PC-9 (cell line): ENCODE measurements around the gene GALNT14. TPM values are rescaled to one million over a fixed set of nuclear protein-coding genes. Genes with fewer than 3 reads are reported as not detected.
A peak's percentile ranks its signal among the peaks of the same experiment; 100 is the strongest.

ENCODE experiments used
- BruUV-seq: library from RNA; stranded (reverse); fragments of 400-500 nt; replicated peaks from 2 replicates; lab custom pipeline; 2021; lab: Mats Ljungman, UMichigan
- CTCF ChIA-PET: fragments of 300-600 bp; sonication (Branson Sonifier 250); formaldehyde crosslinking; loops from one replicate; lab custom pipeline; 2022; ENCODE audit warnings: antibody characterized with exemption; lab: Charles Lee
- POLR2A ChIA-PET: fragments of 300-600 bp; sonication (Branson Sonifier 250); formaldehyde crosslinking; loops from one replicate; lab custom pipeline; 2022; ENCODE audit warnings: antibody characterized with exemption; ENCODE audit not compliant: unreplicated experiment; lab: Charles Lee
- DNase-seq, 2 experiments: peaks; one replicate each; pipeline versions ENCODE4 v3.0.0 to v3.0.0-alpha.2; 2015 to 2022; ENCODE audit warnings: mixed read lengths in 1 of 2
- H2AFZ ChIP-seq: fragments of 200-600 bp; sonication (generic); 2 replicates; pipeline ENCODE4 v1.8.1; 2017; ENCODE audit warnings: antibody characterized with exemption
- H3F3A ChIP-seq: fragments of 200-600 bp; sonication (generic); 2 replicates; pipeline ENCODE4 v1.8.1; 2017; ENCODE audit warnings: antibody characterized with exemption, mild to moderate bottlenecking, low read depth; ENCODE audit not compliant: insufficient read depth
- H3K27ac ChIP-seq: fragments of 200-600 bp; sonication (generic); 2 replicates; pipeline ENCODE4 v1.6.1; 2016; ENCODE audit warnings: mixed run types
- H3K27me3 ChIP-seq: fragments of 200-600 bp; sonication (generic); 2 replicates; pipeline ENCODE4 v1.6.1; 2016; ENCODE audit warnings: low read depth, mixed run types; ENCODE audit not compliant: insufficient read depth
- H3K36me3 ChIP-seq: fragments of 200-600 bp; sonication (generic); 2 replicates; pipeline ENCODE4 v1.6.1; 2016; ENCODE audit warnings: low read depth, mixed run types
- H3K4me1 ChIP-seq: fragments of 200-600 bp; sonication (generic); replicated peaks from 2 replicates; pipeline ENCODE4 v1.6.1; 2016; ENCODE audit warnings: mixed run types; ENCODE audit not compliant: insufficient read depth
- H3K4me2 ChIP-seq: fragments of 200-600 bp; sonication (generic); 2 replicates; pipeline ENCODE4 v1.6.1; 2017; ENCODE audit warnings: mixed run types
- H3K4me3 ChIP-seq: fragments of 200-600 bp; sonication (generic); 2 replicates; pipeline ENCODE4 v1.6.1; 2016; ENCODE audit warnings: mixed run types
- H3K79me2 ChIP-seq: fragments of 200-600 bp; sonication (generic); 2 replicates; pipeline ENCODE4 v1.6.1; 2017; ENCODE audit warnings: low read depth, mixed run types
- H3K9me2 ChIP-seq: fragments of 200-600 bp; sonication (generic); 2 replicates; pipeline ENCODE4 v1.8.1; 2017; ENCODE audit warnings: mild to moderate bottlenecking; ENCODE audit not compliant: insufficient read depth
- H3K9me3 ChIP-seq: fragments of 200-600 bp; sonication (generic); 2 replicates; pipeline ENCODE4 v1.8.1; 2016; ENCODE audit warnings: low read depth; ENCODE audit not compliant: insufficient read depth
- H4K20me1 ChIP-seq: fragments of 200-600 bp; sonication (generic); 2 replicates; pipeline ENCODE4 v1.8.1; 2017; ENCODE audit not compliant: insufficient read depth
- CTCF ChIP-seq: fragments of 200-600 bp; sonication (generic); conservative IDR thresholded peaks from 2 replicates; pipeline ENCODE4 v1.6.1; 2017; ENCODE audit warnings: mixed run types, antibody characterized with exemption, mild to moderate bottlenecking, moderate library complexity
- EZH2 ChIP-seq: fragments of 200-600 bp; sonication (generic); IDR thresholded peaks from 2 replicates; pipeline ENCODE4 v1.8.0; 2017; ENCODE audit warnings: antibody characterized with exemption, low read depth
- intact Hi-C: fragments of 100-400 bp; cut with micrococcal nuclease; formaldehyde crosslinking; loops from one replicate; pipeline ENCODE4 v1.10.0; 2022; ENCODE audit not compliant: unreplicated experiment
- total RNA-seq: library from RNA; stranded (reverse); gene quantifications from 2 replicates; pipeline ENCODE4 v1.2.3, GENCODE V29; 2021

GALNT14 gene
- total RNA-seq, 1 experiment from 2014 or later, result 3.1 TPM

GRCh38 chr2:30871440-30871839 lies 266.8 kb downstream of the GALNT14 start:
- Histone ChIP-seq H3F3A (peaks cover 15% of the 10 kb centered on the region; the same call in 1 of the 2 replicates), H2AFZ (no peak overlapping the region), H3K4me1 (peaks cover 38% of the 10 kb centered on the region), H3K36me3 (no peaks in the 10 kb centered on the region), H3K9me2 (no peaks in the 10 kb centered on the region), H4K20me1 (no peaks in the 10 kb centered on the region), H3K4me3 (no peak overlapping the region), H3K4me2 (peak overlapping the region; percentile 59), H3K27me3 (no peaks in the 10 kb centered on the region), H3K79me2 (no peaks in the 10 kb centered on the region), H3K9me3 (no peaks in the 10 kb centered on the region; the same call in 1 of the 2 replicates), H3K27ac (peak overlapping the region; percentile 55)
- CTCF ChIA-PET, result no interaction called here
- POLR2A ChIA-PET, result no interaction called here
- TF ChIP-seq EZH2 (no peak), CTCF (no peak)
- DNase-seq, result peak in 1 of 2 experiments; percentile 53
- intact Hi-C loops, result loop anchor here (10.0 kb wide), 1 partner anchor 263 kb away; the partner anchor contains the start of gene GALNT14
- BruUV-seq, result no TSS peak

GRCh38 chr2:30869988-30870387 lies 268.3 kb downstream of the GALNT14 start:
- Histone ChIP-seq H4K20me1 (no peaks in the 10 kb centered on the region), H3K27me3 (no peaks in the 10 kb centered on the region), H3K4me2 (no peak overlapping the region), H3F3A (peaks cover 15% of the 10 kb centered on the region; the same call in 1 of the 2 replicates), H3K9me2 (no peaks in the 10 kb centered on the region), H3K9me3 (no peaks in the 10 kb centered on the region; the same call in 1 of the 2 replicates), H3K4me3 (no peak overlapping the region), H2AFZ (no peak overlapping the region), H3K36me3 (no peaks in the 10 kb centered on the region), H3K4me1 (peaks cover 38% of the 10 kb centered on the region), H3K27ac (no peak overlapping the region), H3K79me2 (no peaks in the 10 kb centered on the region)
- BruUV-seq, result no TSS peak
- TF ChIP-seq EZH2 (no peak), CTCF (no peak; the same call in 1 of the 2 replicates)
- peak in 1 of 2 experiments; percentile 46 for DNase-seq
- ChIA-PET POLR2A (no interaction called here), CTCF (interaction anchor here (0.6 kb wide), 1 partner anchor 359 kb away, joined by 10 read pairs; no protein-coding TSS in a partner anchor)
- intact Hi-C loops, result loop anchor here (10.0 kb wide), 3 partner anchors 265 to 705 kb away; partner anchors contain the start of gene GALNT14

GRCh38 chr2:30867385-30867784 lies 270.9 kb downstream of the GALNT14 start:
- Histone ChIP-seq H3K27me3 (no peaks in the 10 kb centered on the region), H3K4me3 (no peak overlapping the region), H3K9me3 (no peaks in the 10 kb centered on the region), H3K27ac (no peak overlapping the region), H4K20me1 (no peaks in the 10 kb centered on the region), H3K79me2 (no peaks in the 10 kb centered on the region), H3K4me2 (no peak overlapping the region), H3K9me2 (no peaks in the 10 kb centered on the region), H3F3A (peaks cover 8% of the 10 kb centered on the region; the same call in 1 of the 2 replicates), H2AFZ (no peak overlapping the region), H3K4me1 (peaks cover 28% of the 10 kb centered on the region), H3K36me3 (no peaks in the 10 kb centered on the region)
- intact Hi-C loops, result loop anchor here (10.0 kb wide), 2 partner anchors 567 to 703 kb away; no protein-coding TSS in a partner anchor
- CTCF ChIA-PET, result no interaction called here
- no peak for DNase-seq
- POLR2A ChIA-PET, result no interaction called here
- BruUV-seq, result no TSS peak
- no peak for TF ChIP-seq CTCF
- no peak for TF ChIP-seq EZH2
